ENCODE measurements around the gene LRRC47.

LRRC47 gene

GRCh38 chr1:3733094-3733882, 63.0 kb downstream of the LRRC47 start:
- WGBS, 2 experiments = 91 to 93% methylated on average over 29 of the region's 29 CpGs
- Histone ChIP-seq H3K27ac (ENCODE audit: insufficient read depth, low read depth, low read length, poor library complexity, severe bottlenecking) (no peak overlapping the region), H3K36me3 (ENCODE audit: control insufficient read depth, insufficient read depth, low read length) (peaks cover 13% of the 10 kb centered on the region), H3K4me1 (ENCODE audit: control insufficient read depth, insufficient read depth, low read length) (peaks cover 9% of the 10 kb centered on the region), H3K4me3 (ENCODE audit: insufficient read depth, low read depth, low read length) (no peak overlapping the region), H3K9me3 (ENCODE audit: control insufficient read depth, low read length) (no peaks in the 10 kb centered on the region), H3K27me3 (ENCODE audit: control insufficient read depth, insufficient read depth, low read length, poor library complexity, severe bottlenecking) (peaks cover 5% of the 10 kb centered on the region)

DNA sequence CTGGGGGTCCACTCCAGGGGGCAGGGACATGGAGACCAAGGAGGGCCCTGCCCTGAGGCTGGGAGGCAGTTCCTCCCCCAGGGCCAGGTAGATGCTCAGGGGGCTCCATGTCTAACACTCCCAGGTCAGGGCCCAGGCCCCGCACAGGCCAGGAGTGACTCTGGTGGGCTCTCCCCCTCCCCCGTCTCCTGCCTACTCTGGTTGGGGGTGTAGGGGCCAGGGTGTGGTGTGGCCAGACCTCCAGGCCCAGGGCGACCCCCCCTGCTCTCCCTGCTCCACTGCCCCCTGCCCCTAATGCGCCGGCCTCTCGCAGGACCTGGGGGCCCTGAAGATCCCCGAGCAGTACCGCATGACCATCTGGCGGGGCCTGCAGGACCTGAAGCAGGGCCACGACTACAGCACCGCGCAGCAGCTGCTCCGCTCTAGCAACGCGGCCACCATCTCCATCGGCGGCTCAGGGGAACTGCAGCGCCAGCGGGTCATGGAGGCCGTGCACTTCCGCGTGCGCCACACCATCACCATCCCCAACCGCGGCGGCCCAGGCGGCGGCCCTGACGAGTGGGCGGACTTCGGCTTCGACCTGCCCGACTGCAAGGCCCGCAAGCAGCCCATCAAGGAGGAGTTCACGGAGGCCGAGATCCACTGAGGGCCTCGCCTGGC, 63.7 kb downstream of the LRRC47 start:
- no peaks in the 10 kb centered on the region for H3K9me3 ChIP-seq (ENCODE audit: control insufficient read depth, low read length)
- peaks cover 9% of the 10 kb centered on the region for H3K4me1 ChIP-seq (ENCODE audit: control insufficient read depth, insufficient read depth, low read length)
- no peak overlapping the region for H3K27ac ChIP-seq (ENCODE audit: insufficient read depth, low read depth, low read length, poor library complexity, severe bottlenecking)
- WGBS, 2 experiments = 81 to 88% methylated on average over 37 of the region's 37 CpGs
- H3K27me3 ChIP-seq (ENCODE audit: control insufficient read depth, insufficient read depth, low read length, poor library complexity, severe bottlenecking) = peaks cover 5% of the 10 kb centered on the region
- H3K36me3 ChIP-seq (ENCODE audit: control insufficient read depth, insufficient read depth, low read length) = peaks cover 13% of the 10 kb centered on the region
- H3K4me3 ChIP-seq (ENCODE audit: insufficient read depth, low read depth, low read length) = no peak overlapping the region

DNA sequence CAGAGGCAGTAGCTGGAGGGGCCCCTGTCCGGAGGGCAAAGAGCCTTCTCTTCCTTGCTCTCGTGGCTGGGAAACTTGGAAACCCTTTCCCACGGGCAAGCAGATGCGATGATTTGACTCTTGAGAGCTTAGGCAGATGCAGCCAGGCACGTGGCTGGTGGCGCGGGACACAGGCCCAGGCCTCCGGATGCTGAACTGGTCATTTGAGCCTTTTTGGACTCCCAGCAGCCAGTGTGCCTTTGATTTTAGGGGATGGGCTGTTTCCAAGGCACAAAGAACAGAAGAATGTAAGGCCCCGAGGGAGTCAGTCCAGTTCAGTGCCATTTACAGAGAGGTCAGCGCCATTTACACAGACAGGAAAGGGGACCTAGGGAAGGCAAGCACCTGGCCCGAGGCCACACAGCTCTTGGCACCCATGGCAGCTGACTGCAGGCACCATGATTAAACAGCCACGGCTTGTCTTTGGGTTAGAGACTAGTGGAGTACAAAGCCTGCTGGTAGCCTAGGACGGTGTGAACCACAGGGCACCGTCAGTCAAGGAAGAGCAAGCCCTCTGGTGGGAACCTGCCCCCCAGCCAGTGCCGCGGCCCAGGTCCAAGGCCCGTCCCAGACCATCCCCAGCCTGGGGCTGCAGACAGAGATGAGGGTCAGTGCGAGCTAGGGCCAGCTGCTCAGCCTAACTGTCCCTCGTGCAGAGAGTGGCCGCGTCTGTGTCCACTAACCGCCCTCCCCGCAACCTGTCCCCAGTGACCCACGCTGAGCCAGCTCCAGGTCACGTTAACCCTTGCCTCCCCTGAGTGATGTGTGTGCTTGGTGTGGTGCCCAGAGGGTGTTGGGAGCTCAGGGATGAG, 64.5 kb downstream of the LRRC47 start:
- no peaks in the 10 kb centered on the region for H3K9me3 ChIP-seq (ENCODE audit: control insufficient read depth, low read length)
- H3K36me3 ChIP-seq (ENCODE audit: control insufficient read depth, insufficient read depth, low read length) = peaks cover 13% of the 10 kb centered on the region
- H3K27me3 ChIP-seq (ENCODE audit: control insufficient read depth, insufficient read depth, low read length, poor library complexity, severe bottlenecking) = peaks cover 5% of the 10 kb centered on the region
- WGBS, 2 experiments = 74 to 75% methylated on average over 25 of the region's 25 CpGs
- no peak overlapping the region for H3K27ac ChIP-seq (ENCODE audit: insufficient read depth, low read depth, low read length, poor library complexity, severe bottlenecking)
- H3K4me3 ChIP-seq (ENCODE audit: insufficient read depth, low read depth, low read length) = no peak overlapping the region
- peaks cover 9% of the 10 kb centered on the region for H3K4me1 ChIP-seq (ENCODE audit: control insufficient read depth, insufficient read depth, low read length)

DNA sequence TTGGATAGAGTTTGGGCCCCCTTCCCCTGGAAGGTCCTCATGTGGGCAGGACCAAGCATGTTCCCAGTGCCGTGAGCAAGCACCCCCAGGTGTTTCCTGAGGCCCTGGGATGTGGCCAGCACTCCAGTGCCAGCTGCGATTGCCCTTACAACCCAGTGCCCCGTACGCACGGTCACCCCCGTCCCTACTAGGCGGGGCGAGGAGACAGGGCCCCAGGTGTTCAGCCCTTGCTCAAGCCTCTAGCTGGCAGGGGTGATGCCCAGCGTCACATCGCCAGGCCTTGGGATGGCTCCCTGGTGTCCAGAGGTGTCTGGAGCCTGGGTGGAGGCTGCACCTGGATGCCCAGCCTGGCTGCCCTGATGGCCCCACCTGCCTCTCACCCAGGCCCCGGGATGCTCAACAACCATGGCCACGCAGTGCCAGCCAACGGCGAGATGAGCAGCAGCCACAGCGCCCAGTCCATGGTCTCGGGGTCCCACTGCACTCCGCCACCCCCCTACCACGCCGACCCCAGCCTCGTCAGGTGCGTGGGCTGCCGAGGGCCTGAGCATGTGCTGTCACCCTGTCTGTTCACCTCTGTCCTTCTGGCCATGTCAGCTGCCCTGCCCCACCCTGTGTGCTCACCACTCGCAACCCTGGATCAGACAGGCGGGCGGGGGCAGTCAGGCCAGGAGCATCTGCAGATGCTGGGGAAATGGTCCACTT, 65.6 kb downstream of the LRRC47 start:
- Histone ChIP-seq H3K36me3 (ENCODE audit: control insufficient read depth, insufficient read depth, low read length) (peaks cover 6% of the 10 kb centered on the region), H3K4me1 (ENCODE audit: control insufficient read depth, insufficient read depth, low read length) (peaks cover 9% of the 10 kb centered on the region)
- 93 to 94% methylated on average over 25 of the region's 25 CpGs for WGBS, 2 experiments

DNA sequence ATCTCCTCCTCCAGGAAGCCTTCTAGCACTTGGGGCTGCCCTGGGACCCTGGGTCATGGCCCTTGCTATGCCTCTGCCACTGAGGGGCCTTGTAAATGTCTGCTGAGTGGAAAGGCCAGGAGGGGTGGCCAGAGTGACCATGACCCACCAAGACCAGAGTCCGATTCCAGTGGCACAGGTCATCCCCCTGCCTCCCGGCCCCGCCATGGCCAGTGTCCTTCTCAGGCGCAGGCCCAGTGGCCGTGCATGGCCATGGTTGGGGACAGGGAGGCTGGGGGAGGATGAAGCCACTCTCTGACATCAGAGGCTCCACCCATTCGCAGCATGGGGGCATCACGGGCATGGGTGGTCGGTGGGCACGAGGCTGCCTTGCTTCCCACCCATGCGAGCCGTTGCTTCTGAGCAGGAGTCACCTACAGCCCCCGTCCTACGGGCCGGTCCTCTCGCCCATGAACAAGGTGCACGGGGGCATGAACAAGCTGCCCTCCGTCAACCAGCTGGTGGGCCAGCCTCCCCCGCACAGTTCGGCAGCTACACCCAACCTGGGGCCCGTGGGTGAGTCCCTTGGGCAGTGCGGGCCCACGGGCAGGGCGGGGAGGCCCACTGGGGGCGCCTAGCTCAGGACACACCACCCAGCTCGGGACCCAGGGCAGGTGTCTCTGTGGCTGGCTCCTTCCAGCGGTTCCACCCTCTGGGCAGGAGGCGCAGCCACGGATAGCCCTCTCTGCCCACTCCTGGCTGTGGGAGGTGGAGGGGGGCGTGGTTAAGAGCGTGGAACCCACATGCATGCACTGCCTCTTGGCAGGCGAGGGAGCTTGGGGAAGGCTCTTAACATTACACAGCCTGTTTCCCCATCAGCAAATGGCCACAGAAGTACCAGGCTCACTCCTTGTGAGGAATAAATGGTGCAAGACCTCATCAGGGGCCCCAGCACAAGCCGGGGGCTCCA, 66.4 kb downstream of the LRRC47 start:
- WGBS, 2 experiments = 90 to 91% methylated on average over 32 of the region's 32 CpGs
- Histone ChIP-seq H3K4me3 (ENCODE audit: insufficient read depth, low read depth, low read length) (no peak overlapping the region), H3K27me3 (ENCODE audit: control insufficient read depth, insufficient read depth, low read length, poor library complexity, severe bottlenecking) (peaks cover 5% of the 10 kb centered on the region), H3K27ac (ENCODE audit: insufficient read depth, low read depth, low read length, poor library complexity, severe bottlenecking) (no peak overlapping the region), H3K9me3 (ENCODE audit: control insufficient read depth, low read length) (no peaks in the 10 kb centered on the region), H3K36me3 (ENCODE audit: control insufficient read depth, insufficient read depth, low read length) (peaks cover 4% of the 10 kb centered on the region), H3K4me1 (ENCODE audit: control insufficient read depth, insufficient read depth, low read length) (peaks cover 9% of the 10 kb centered on the region)

More for the DNA sequence above, 65.6 kb downstream of the LRRC47 start:
- no peaks in the 10 kb centered on the region for H3K9me3 ChIP-seq (ENCODE audit: control insufficient read depth, low read length)
- no peak overlapping the region for H3K27ac ChIP-seq (ENCODE audit: insufficient read depth, low read depth, low read length, poor library complexity, severe bottlenecking)
- no peak overlapping the region for H3K4me3 ChIP-seq (ENCODE audit: insufficient read depth, low read depth, low read length)
- peaks cover 5% of the 10 kb centered on the region for H3K27me3 ChIP-seq (ENCODE audit: control insufficient read depth, insufficient read depth, low read length, poor library complexity, severe bottlenecking)

Data from ectodermal cell (in vitro differentiated cells).